Activated T-cell treated with anti-CD3 and anti-CD28 coated beads for 4 hours (primary cell): ENCODE measurements around the gene BEST3.

Source experiments
- DNase-seq: peaks from one replicate; pipeline ENCODE4 v3.0.0-alpha.2; 2020

The BEST3 gene

GRCh38 chr12:69698769-69699540 is at the start of gene BEST3:
Gene BEST3 (minus strand): TSS chr12:69699303. CDS start chr12:69697798, 1,505 bp downstream.
- no peak for DNase-seq

- no peak for DNase-seq
Observed at GRCh38 chr12:69744109-69744508, 45.0 kb upstream of the BEST3 start.

GRCh38 chr12:69739287-69740191 is 40.4 kb upstream of the BEST3 start:
- peak; percentile 33 for DNase-seq

- peak; percentile 91 for DNase-seq
Observed at GRCh38 chr12:69738351-69739286, 39.5 kb upstream of the BEST3 start, which contains the start of gene RAB3IP. Gene RAB3IP (plus strand): TSS chr12:69738860. CDS start chr12:69755409, 16,549 bp downstream.

GRCh38 chr12:69733638-69734037 is 34.5 kb upstream of the BEST3 start:
- DNase-seq: no peak

GRCh38 chr12:69732088-69732487 is 33.0 kb upstream of the BEST3 start:
- no peak for DNase-seq

- no peak for DNase-seq
Observed at GRCh38 chr12:69726922-69727321, 27.8 kb upstream of the BEST3 start.

- DNase-seq: no peak
Observed at GRCh38 chr12:69720750-69721149, 21.6 kb upstream of the BEST3 start.

- no peak for DNase-seq
Observed at GRCh38 chr12:69719336-69720316, 20.5 kb upstream of the BEST3 start.

GRCh38 chr12:69714542-69714941 is 15.4 kb upstream of the BEST3 start:
- DNase-seq: no peak

- DNase-seq: no peak
Observed at GRCh38 chr12:69712826-69713225, 13.7 kb upstream of the BEST3 start.

- DNase-seq: no peak
Observed at GRCh38 chr12:69708649-69709048, 9.5 kb upstream of the BEST3 start.

- no peak for DNase-seq
Observed at GRCh38 chr12:69704357-69704756, 5.3 kb upstream of the BEST3 start.

- DNase-seq: no peak
Observed at GRCh38 chr12:69703146-69703642, 4.1 kb upstream of the BEST3 start.

GRCh38 chr12:69701826-69702225 is 2.7 kb upstream of the BEST3 start:
- no peak for DNase-seq

GRCh38 chr12:69698054-69698453 is 1.0 kb downstream of the BEST3 start:
- no peak for DNase-seq

- no peak for DNase-seq
Observed at GRCh38 chr12:69694123-69694522, 5.0 kb downstream of the BEST3 start.

GRCh38 chr12:69689638-69690037 is 9.5 kb downstream of the BEST3 start:
- DNase-seq: no peak

GRCh38 chr12:69688471-69689427 is 10.4 kb downstream of the BEST3 start:
- peak; percentile 5 for DNase-seq

GRCh38 chr12:69688021-69688420 is 11.1 kb downstream of the BEST3 start:
- no peak for DNase-seq
